ENCODE measurements around the gene PID1.
A peak's percentile ranks its signal among the peaks of the same experiment; 100 is the strongest.

GRCh38 chr2:229212241-229212640 is 58.8 kb downstream of the PID1 start:
- TF ChIP-seq CTCF (IDR thresholded peaks at IDR 0.05) = no peak
- peak in 3 of 4 donors; percentile 37 to 82 (median 72) for TF ChIP-seq POLR2AphosphoS5 (IDR thresholded peaks at IDR 0.05)
- TF ChIP-seq POLR2A (IDR thresholded peaks at IDR 0.05) = no peak
- no peak for TF ChIP-seq EP300 (IDR thresholded peaks at IDR 0.05)

All from sigmoid colon (tissue), 4 donors.